Stomach (tissue), 9 donors: Measurements from ENCODE around the gene COMMD9. TPM values are rescaled to one million over a fixed set of nuclear protein-coding genes. Genes with fewer than 3 reads are reported as not detected.

Experiments used
- DNase-seq, 2 donors: peaks; one replicate each; pipeline versions ENCODE4 v3.0.0 to v3.0.0-alpha.2; 2013 to 2019
- H3K27ac ChIP-seq, 5 donors: fragments of 200-600 bp in 4 of 5; sonication (generic) in 4 of 5; one replicate each; pipeline ENCODE4 v1.5.1; 2013 to 2019; ENCODE audit warnings: mild to moderate bottlenecking in 1 of 5, moderate library complexity in 1 of 5
- H3K27me3 ChIP-seq, 3 donors: fragments of 200-600 bp; sonication (generic); one replicate each; pipeline ENCODE4 v1.5.1; 2017 to 2019; ENCODE audit warnings: mixed run types in 1 of 3
- H3K36me3 ChIP-seq, 4 donors: fragments of 200-600 bp; sonication (generic); 1 replicate in 3 of 4; 2 replicates in 1 of 4; pipeline ENCODE4 v1.5.1; 2016 to 2019
- H3K4me1 ChIP-seq, 4 donors: fragments of 200-600 bp; sonication (generic); one replicate each; pipeline ENCODE4 v1.5.1; 2016 to 2019
- H3K4me3 ChIP-seq, 4 donors: fragments of 200-600 bp; sonication (generic) in 3 of 4; one replicate each; pipeline ENCODE4 v1.5.1; 2016 to 2019; ENCODE audit warnings: mild to moderate bottlenecking in 1 of 4
- H3K9me3 ChIP-seq, 4 donors: fragments of 200-600 bp; sonication (generic); one replicate each; pipeline ENCODE4 v1.5.1; 2016 to 2019
- EP300 ChIP-seq: sonication (generic); formaldehyde crosslinking; IDR thresholded peaks from one replicate; pipeline ENCODE4 v1.6.1; 2017; ENCODE audit warnings: antibody characterized with exemption
- POLR2A ChIP-seq, 4 donors: fragments of 450-650 bp; IDR thresholded peaks; one replicate each; pipeline ENCODE4 v1.6.1; 2016; ENCODE audit warnings: antibody characterized with exemption in 4 of 4, control low read depth in 2 of 4, mild to moderate bottlenecking in 1 of 4, moderate library complexity in 1 of 4
- POLR2AphosphoS5 ChIP-seq, 3 donors: sonication (generic); formaldehyde crosslinking; IDR thresholded peaks; one replicate each; pipeline ENCODE4 v1.6.1; 2016; ENCODE audit warnings: antibody characterized with exemption in 3 of 3
- WGBS, 5 donors: extraction: QIAGEN DNeasy Blood & Tissue Kit in 3 of 5; methylation state at CpG; one replicate each; pipeline versions ENCODE4 v1.1.5 to v1.1.7; 2013 to 2018; 5-methylcytosine and 5-hydroxymethylcytosine counted together
- intact Hi-C: fragments of 100-400 bp; cut with DNase I; formaldehyde crosslinking; loops from one replicate; pipeline ENCODE4 v1.15.1; 2023; ENCODE audit warnings: low total_unique reads
- polyA plus RNA-seq, 3 donors: library from polyadenylated mRNA; stranded (reverse); fragments of 200-250 nt; gene quantifications; one replicate each; pipeline ENCODE4 v1.2.3, GENCODE V29; 2013
- total RNA-seq, 5 donors: library from RNA; depleted of rRNA; stranded (reverse); fragments of >200 nt; gene quantifications; one replicate each; pipeline versions ENCODE4 v1.1.0 to v1.2.3, GENCODE V29; 2014 to 2016
- TF ChIP-seq, protein P1 (sequence below), 7 experiments: fragments of 450-650 bp in 4 of 7; fragments of 200-600 bp in 3 of 7; sonication (generic) in 3 of 7; IDR thresholded peaks; one replicate each; pipeline ENCODE4 v1.5.1; 2016 to 2019; ENCODE audit warnings: antibody characterized with exemption in 7 of 7, control low read depth in 2 of 7, mild to moderate bottlenecking in 1 of 7
- donor health status: healthy with polysubstance abuse.
- donor health status: Bipolar disorder and iron deficiency.
- donor health status: healthy.

The COMMD9 gene
- total and polyA plus RNA-seq, 8 donors: 2.9 to 53.8 (median 31.2) TPM

- Histone ChIP-seq H3K36me3 (peaks cover 30 to 94% (median 91%) of the 10 kb centered on the region in 4 donors), H3K9me3 (peaks cover 0 to 6% (median 0%) of the 10 kb centered on the region in 4 donors), H3K4me3 (no peak overlapping the region), H3K27me3 (no peaks in the 10 kb centered on the region), H3K4me1 (no peaks in the 10 kb centered on the region), H3K27ac (no peak overlapping the region)
- WGBS, 5 donors: 91 to 95% (median 91%) methylated on average over 6 to 7 of the region's 7 CpGs
- no peak for DNase-seq
- intact Hi-C loops: no loop called here
- TF ChIP-seq POLR2AphosphoS5 (IDR thresholded peaks at IDR 0.05): no peak
- TF ChIP-seq EP300: no peak
- no peak for TF ChIP-seq POLR2A (IDR thresholded peaks at IDR 0.05)
- TF ChIP-seq, protein P1, sequence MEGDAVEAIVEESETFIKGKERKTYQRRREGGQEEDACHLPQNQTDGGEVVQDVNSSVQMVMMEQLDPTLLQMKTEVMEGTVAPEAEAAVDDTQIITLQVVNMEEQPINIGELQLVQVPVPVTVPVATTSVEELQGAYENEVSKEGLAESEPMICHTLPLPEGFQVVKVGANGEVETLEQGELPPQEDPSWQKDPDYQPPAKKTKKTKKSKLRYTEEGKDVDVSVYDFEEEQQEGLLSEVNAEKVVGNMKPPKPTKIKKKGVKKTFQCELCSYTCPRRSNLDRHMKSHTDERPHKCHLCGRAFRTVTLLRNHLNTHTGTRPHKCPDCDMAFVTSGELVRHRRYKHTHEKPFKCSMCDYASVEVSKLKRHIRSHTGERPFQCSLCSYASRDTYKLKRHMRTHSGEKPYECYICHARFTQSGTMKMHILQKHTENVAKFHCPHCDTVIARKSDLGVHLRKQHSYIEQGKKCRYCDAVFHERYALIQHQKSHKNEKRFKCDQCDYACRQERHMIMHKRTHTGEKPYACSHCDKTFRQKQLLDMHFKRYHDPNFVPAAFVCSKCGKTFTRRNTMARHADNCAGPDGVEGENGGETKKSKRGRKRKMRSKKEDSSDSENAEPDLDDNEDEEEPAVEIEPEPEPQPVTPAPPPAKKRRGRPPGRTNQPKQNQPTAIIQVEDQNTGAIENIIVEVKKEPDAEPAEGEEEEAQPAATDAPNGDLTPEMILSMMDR (IDR thresholded peaks at IDR 0.05): no peak
These were observed 14.8 kb downstream of the COMMD9 start for GRCh38 chr11:36274414-36274813.

- Histone ChIP-seq H3K27ac (no peak overlapping the region), H3K36me3 (peaks cover 30 to 81% (median 80%) of the 10 kb centered on the region in 4 donors)
These were observed 16.1 kb downstream of the COMMD9 start for GRCh38 chr11:36273110-36273509.

GRCh38 chr11:36271794-36272407, 17.3 kb downstream of the COMMD9 start:
- no peak overlapping the region for H3K27ac ChIP-seq
- intact Hi-C loops: no loop called here
- no peak overlapping the region for H3K4me3 ChIP-seq
- H3K9me3 ChIP-seq: peaks cover 0 to 6% (median 0%) of the 10 kb centered on the region in 4 donors
- H3K27me3 ChIP-seq: no peaks in the 10 kb centered on the region
- H3K36me3 ChIP-seq: peaks cover 30 to 76% (median 69%) of the 10 kb centered on the region in 4 donors
- no peak for DNase-seq
- no peak for TF ChIP-seq EP300
- no peak for TF ChIP-seq POLR2AphosphoS5 (IDR thresholded peaks at IDR 0.05)
- TF ChIP-seq, protein P1 (IDR thresholded peaks at IDR 0.05): no peak
- TF ChIP-seq POLR2A (IDR thresholded peaks at IDR 0.05): no peak
- WGBS, 5 donors: 66 to 79% (median 67%) methylated on average over 5 of the region's 5 CpGs
- H3K4me1 ChIP-seq: no peaks in the 10 kb centered on the region

More at GRCh38 chr11:36273110-36273509, 16.1 kb downstream of the COMMD9 start:
- Histone ChIP-seq H3K4me1 (no peaks in the 10 kb centered on the region), H3K4me3 (no peak overlapping the region), H3K9me3 (peaks cover 0 to 6% (median 0%) of the 10 kb centered on the region in 4 donors), H3K27me3 (no peaks in the 10 kb centered on the region)
- intact Hi-C loops: no loop called here
- no peak for DNase-seq
- WGBS, 5 donors: 71 to 96% (median 89%) methylated on average over 3 of the region's 3 CpGs
- TF ChIP-seq POLR2AphosphoS5 (IDR thresholded peaks at IDR 0.05): no peak
- TF ChIP-seq, protein P1 (IDR thresholded peaks at IDR 0.05): no peak
- no peak for TF ChIP-seq POLR2A (IDR thresholded peaks at IDR 0.05)

GRCh38 chr11:36270701-36271100, 18.5 kb downstream of the COMMD9 start:
- Histone ChIP-seq H3K36me3 (peaks cover 23 to 64% (median 57%) of the 10 kb centered on the region in 4 donors), H3K4me3 (no peak overlapping the region), H3K4me1 (peaks cover 0 to 5% (median 0%) of the 10 kb centered on the region in 4 donors), H3K9me3 (peaks cover 0 to 6% (median 0%) of the 10 kb centered on the region in 4 donors), H3K27me3 (no peaks in the 10 kb centered on the region), H3K27ac (no peak overlapping the region)
- intact Hi-C loops: no loop called here
- 92 to 96% (median 93%) methylated on average over 5 to 9 of the region's 9 CpGs for WGBS, 5 donors
- DNase-seq: no peak
- TF ChIP-seq POLR2AphosphoS5 (IDR thresholded peaks at IDR 0.05) (no peak), POLR2A (IDR thresholded peaks at IDR 0.05) (no peak), EP300 (no peak)
- TF ChIP-seq, protein P1 (IDR thresholded peaks at IDR 0.05): no peak
